HG03558 (cell line): Measurements from ENCODE around the gene GP5.

Source experiments
- ATAC-seq: cut with Tn5 transposase; IDR thresholded peaks from one replicate; pipeline ENCODE4 v1.9.1; 2021; ENCODE audit warnings: moderate number of reproducible peaks; ENCODE audit not compliant: unreplicated experiment; ENCODE audit errors: extremely low read depth

Gene GP5

GRCh38 chr3:194379651-194380050 lies 19.4 kb downstream of the GP5 start:
- ATAC-seq: no peak

GRCh38 chr3:194379231-194379630 lies 19.8 kb downstream of the GP5 start:
- ATAC-seq: no peak

- ATAC-seq: no peak
These were observed 21.4 kb downstream of the GP5 start for GRCh38 chr3:194377708-194378107.

GRCh38 chr3:194376241-194376560 lies 22.9 kb downstream of the GP5 start:
- ATAC-seq: no peak

GRCh38 chr3:194375473-194376240 lies 23.4 kb downstream of the GP5 start:
- ATAC-seq: no peak

GRCh38 chr3:194374935-194375334 lies 24.1 kb downstream of the GP5 start:
- no peak for ATAC-seq

- ATAC-seq: no peak
These were observed 25.2 kb downstream of the GP5 start for GRCh38 chr3:194373899-194374298.

- ATAC-seq: no peak
These were observed 26.0 kb downstream of the GP5 start for GRCh38 chr3:194373028-194373427.

- ATAC-seq: no peak
These were observed 28.3 kb downstream of the GP5 start for GRCh38 chr3:194370753-194371152.

- ATAC-seq: no peak
These were observed 29.4 kb downstream of the GP5 start, which contains the start of gene LRRC15 for GRCh38 chr3:194369522-194370279. TSS of gene LRRC15 (minus strand) at chr3:194369743. CDS start at chr3:194361043, 8,700 bp downstream.

GRCh38 chr3:194368918-194369317 lies 30.1 kb downstream of the GP5 start:
- ATAC-seq: no peak

- ATAC-seq: no peak
These were observed 30.8 kb downstream of the GP5 start for GRCh38 chr3:194367992-194368841.

GRCh38 chr3:194365978-194366490 lies 33.0 kb downstream of the GP5 start:
- ATAC-seq: no peak

GRCh38 chr3:194365526-194365925 lies 33.5 kb downstream of the GP5 start:
- ATAC-seq: no peak

- ATAC-seq: no peak
These were observed 34.2 kb downstream of the GP5 start for GRCh38 chr3:194364652-194365434.

GRCh38 chr3:194364314-194364651 lies 34.8 kb downstream of the GP5 start:
- no peak for ATAC-seq

- ATAC-seq: no peak
These were observed 38.5 kb downstream of the GP5 start for GRCh38 chr3:194360568-194360967.

- no peak for ATAC-seq
These were observed 41.4 kb downstream of the GP5 start for GRCh38 chr3:194357681-194358080.

- no peak for ATAC-seq
These were observed 43.7 kb downstream of the GP5 start for GRCh38 chr3:194355379-194355778.

- ATAC-seq: no peak
These were observed 44.8 kb downstream of the GP5 start for GRCh38 chr3:194354315-194354714.
